Measurements from ENCODE around the gene PTGR3.

Gene PTGR3

GRCh38 chr18:75207310-75208154 is 1.4 kb downstream of the PTGR3 start (continued):
- TF ChIP-seq PRDM4 (tag by site-specific recombination; IDR thresholded peaks at IDR 0.05) (peak; percentile 56; the same call in 1 of the 2 replicates), ZFHX2 (tag by site-specific recombination; conservative IDR thresholded peaks at IDR 0.05) (peak; percentile 18; the same call in 1 of the 2 replicates), ZBTB21 (tag by site-specific recombination; IDR thresholded peaks at IDR 0.05) (no peak), ZXDB (tag by site-specific recombination; IDR thresholded peaks at IDR 0.05) (0 out of 2 replicates have a peak, but pooled peaks have one; percentile 9)

- H3K4me1 ChIP-seq (ENCODE audit: control insufficient read depth, insufficient read depth, low read length), result peaks cover 22% of the 10 kb centered on the region
- H3K36me3 ChIP-seq (ENCODE audit: control insufficient read depth in 2 of 2, insufficient read depth in 1 of 2, low read length in 2 of 2), result peaks cover 0 to under 1% of the 10 kb centered on the region in 2 experiments; a peak in 1 of 3 replicates
- TF ChIP-seq ZIC2 (tag by site-specific recombination; IDR thresholded peaks at IDR 0.05) (peak; percentile 81), ZNF274 (IDR thresholded peaks at IDR 0.05; ENCODE audit: low read length) (no peak), ZNF274 (tag by site-specific recombination; IDR thresholded peaks at IDR 0.05; ENCODE audit: borderline replicate concordance) (no peak), FEZF1 (tag by site-specific recombination; IDR thresholded peaks at IDR 0.05) (no peak)
- H3K4me3 ChIP-seq (ENCODE audit: low read depth, low read length), result peak overlapping the region; percentile 91; the same call in 1 of the 2 replicates
- H3K27ac ChIP-seq (ENCODE audit: extremely low read depth, low read depth, low read length), result peak overlapping the region; percentile 99; the same call in 1 of the 2 replicates
- CTCF ChIA-PET, result interaction anchor here (0.7 kb wide), 1 partner anchor 148 kb away, joined by 3 read pairs; no protein-coding TSS in a partner anchor
- H3K9me3 ChIP-seq (ENCODE audit: control insufficient read depth, insufficient read depth, low read depth, low read length), result no peaks in the 10 kb centered on the region
- POLR2A ChIA-PET, result no interaction called here
Measured at GRCh38 chr18:75206452-75207309, 2.3 kb downstream of the PTGR3 start.

- H3K36me3 ChIP-seq (ENCODE audit: control insufficient read depth in 2 of 2, insufficient read depth in 1 of 2, low read length in 2 of 2), result peaks cover 0 to 4% of the 10 kb centered on the region in 2 experiments; a peak in 1 of 3 replicates
- H3K4me1 ChIP-seq (ENCODE audit: control insufficient read depth, insufficient read depth, low read length), result peaks cover 23% of the 10 kb centered on the region
- no peak overlapping the region for H3K27ac ChIP-seq (ENCODE audit: extremely low read depth, low read depth, low read length)
- no peaks in the 10 kb centered on the region for H3K9me3 ChIP-seq (ENCODE audit: control insufficient read depth, insufficient read depth, low read depth, low read length)
- TF ChIP-seq ZNF16 (tag by site-specific recombination; IDR thresholded peaks at IDR 0.05; ENCODE audit: low read depth), result no peak
- TF ChIP-seq TCF7L2 (IDR thresholded peaks at IDR 0.05; ENCODE audit: borderline replicate concordance, low read depth, low read length), result no peak
- 0 out of 2 replicates have a peak, but pooled peaks have one; percentile 23 for TF ChIP-seq ZNF366 (tag by site-specific recombination; conservative IDR thresholded peaks at IDR 0.05)
- ChIA-PET POLR2A (no interaction called here), CTCF (no interaction called here)
- H3K4me3 ChIP-seq (ENCODE audit: low read depth, low read length), result no peak overlapping the region
Measured at GRCh38 chr18:75205514-75206132, 3.3 kb downstream of the PTGR3 start.

- H3K9me3 ChIP-seq (ENCODE audit: control insufficient read depth, insufficient read depth, low read depth, low read length), result no peaks in the 10 kb centered on the region
- POLR2A ChIA-PET, result no interaction called here
- no peak overlapping the region for H3K27ac ChIP-seq (ENCODE audit: extremely low read depth, low read depth, low read length)
- TF ChIP-seq ZNF670 (tag by site-specific recombination; IDR thresholded peaks at IDR 0.05; ENCODE audit: low read depth) (no peak), ZNF248 (tag by site-specific recombination; IDR thresholded peaks at IDR 0.05) (no peak)
- CTCF ChIA-PET, result no interaction called here
- peaks cover 21% of the 10 kb centered on the region for H3K4me1 ChIP-seq (ENCODE audit: control insufficient read depth, insufficient read depth, low read length)
- H3K4me3 ChIP-seq (ENCODE audit: low read depth, low read length), result no peak overlapping the region
- H3K36me3 ChIP-seq (ENCODE audit: control insufficient read depth in 2 of 2, insufficient read depth in 1 of 2, low read length in 2 of 2), result peaks cover 1 to 4% of the 10 kb centered on the region in 2 experiments; a peak in 2 of 3 replicates
Measured at GRCh38 chr18:75204732-75205513, 4.0 kb downstream of the PTGR3 start.
